ENCODE measurements around the gene GARRE1. TPM values are rescaled to one million over a fixed set of nuclear protein-coding genes. Genes with fewer than 3 reads are reported as not detected.
"Not testable (repeated sequence)": the region's sequence is repeated elsewhere in the genome, so short reads cannot be mapped to it uniquely, and the experiment has no call there.

Gene GARRE1
- total RNA-seq, 1 experiment from 2014 or later, result 16.9 TPM

DNA sequence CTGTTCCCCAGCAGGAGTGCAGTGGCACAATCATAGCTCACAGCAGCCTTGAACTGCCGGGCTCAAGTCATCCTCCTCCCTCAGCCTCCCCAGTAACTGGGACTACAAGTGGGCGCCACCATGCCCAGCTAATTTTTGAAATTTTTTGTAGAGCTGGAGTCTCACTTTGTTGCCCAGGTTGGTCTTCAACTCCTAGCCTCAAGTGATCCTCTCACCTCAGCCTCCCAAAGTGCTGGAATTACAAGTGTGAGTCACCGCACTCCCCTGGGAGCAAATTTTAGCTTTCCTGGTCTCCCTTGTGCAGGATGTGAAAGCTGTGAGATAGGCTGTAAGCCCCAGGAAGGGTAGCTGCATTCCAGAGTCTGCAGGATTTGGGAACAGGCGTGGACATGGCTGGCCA, 5.4 kb upstream of the GARRE1 start (continued):
- TF ChIP-seq, protein P1, sequence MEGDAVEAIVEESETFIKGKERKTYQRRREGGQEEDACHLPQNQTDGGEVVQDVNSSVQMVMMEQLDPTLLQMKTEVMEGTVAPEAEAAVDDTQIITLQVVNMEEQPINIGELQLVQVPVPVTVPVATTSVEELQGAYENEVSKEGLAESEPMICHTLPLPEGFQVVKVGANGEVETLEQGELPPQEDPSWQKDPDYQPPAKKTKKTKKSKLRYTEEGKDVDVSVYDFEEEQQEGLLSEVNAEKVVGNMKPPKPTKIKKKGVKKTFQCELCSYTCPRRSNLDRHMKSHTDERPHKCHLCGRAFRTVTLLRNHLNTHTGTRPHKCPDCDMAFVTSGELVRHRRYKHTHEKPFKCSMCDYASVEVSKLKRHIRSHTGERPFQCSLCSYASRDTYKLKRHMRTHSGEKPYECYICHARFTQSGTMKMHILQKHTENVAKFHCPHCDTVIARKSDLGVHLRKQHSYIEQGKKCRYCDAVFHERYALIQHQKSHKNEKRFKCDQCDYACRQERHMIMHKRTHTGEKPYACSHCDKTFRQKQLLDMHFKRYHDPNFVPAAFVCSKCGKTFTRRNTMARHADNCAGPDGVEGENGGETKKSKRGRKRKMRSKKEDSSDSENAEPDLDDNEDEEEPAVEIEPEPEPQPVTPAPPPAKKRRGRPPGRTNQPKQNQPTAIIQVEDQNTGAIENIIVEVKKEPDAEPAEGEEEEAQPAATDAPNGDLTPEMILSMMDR (IDR thresholded peaks at IDR 0.05 in 2 of 3, conservative IDR thresholded peaks at IDR 0.05 in 1 of 3; ENCODE audit: borderline replicate concordance in 1 of 3, insufficient read depth in 1 of 3, low read depth in 2 of 3, low read length in 2 of 3), result no peak
- TF ChIP-seq FOSL1 (IDR thresholded peaks at IDR 0.05; ENCODE audit: low read depth), result no peak
- no peak for TF ChIP-seq EGR1 (IDR thresholded peaks at IDR 0.05; ENCODE audit: low read depth)
- no peak for TF ChIP-seq POLR2AphosphoS5 (IDR thresholded peaks at IDR 0.05; ENCODE audit: low read depth, low read length)
- TF ChIP-seq YY1 (IDR thresholded peaks at IDR 0.05; ENCODE audit: extremely low read depth, insufficient replicate concordance, low read depth, low read length), result no peak
- no peak for TF ChIP-seq POLR2A (IDR thresholded peaks at IDR 0.05; ENCODE audit: borderline replicate concordance, extremely low read depth, insufficient read depth, insufficient read length)
- TF ChIP-seq ZNF274 (IDR thresholded peaks at IDR 0.05; ENCODE audit: low read depth, low read length), result no peak

DNA sequence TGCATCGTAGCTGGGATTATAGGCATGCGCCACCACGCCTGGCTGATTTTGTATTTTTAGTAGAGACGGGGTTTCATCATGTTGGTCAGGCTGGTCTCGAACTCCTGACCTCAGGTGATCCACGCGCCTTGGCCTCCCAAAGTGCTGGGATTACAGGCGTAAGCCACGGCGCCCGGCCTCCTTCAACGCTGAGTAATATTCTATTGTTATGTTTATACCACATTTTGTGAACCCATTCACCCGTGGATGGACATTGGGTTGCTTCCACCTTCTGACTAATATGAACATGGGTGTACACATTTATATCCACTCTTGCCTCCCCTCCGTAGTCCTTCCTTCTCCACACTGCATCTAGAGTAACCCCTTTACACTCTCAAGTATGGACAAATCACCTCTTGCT, 1.2 kb upstream of the GARRE1 start:
- POLR2A ChIA-PET; H3K36me3 ChIP-seq (ENCODE audit: control insufficient read depth in 1 of 2, insufficient read depth in 2 of 2, low read length in 2 of 2); H3K27ac ChIP-seq (ENCODE audit: low read depth, low read length); ATAC-seq; DNase-seq (ENCODE audit: low read depth, low spot score); H3K27me3 ChIP-seq (ENCODE audit: insufficient read depth, low read length); H3K9me2 ChIP-seq (ENCODE audit: insufficient read depth); intact Hi-C loops (cut with micrococcal nuclease); CTCF ChIA-PET; H4K20me1 ChIP-seq (ENCODE audit: insufficient read depth); H2AFZ ChIP-seq (ENCODE audit: low read depth, low read length, poor library complexity, severe bottlenecking); H3K9me3 ChIP-seq (ENCODE audit: control insufficient read depth in 1 of 2, insufficient read depth in 1 of 2, low read depth in 1 of 2, low read length in 2 of 2); RAD21 ChIA-PET (ENCODE audit: low non-redundant PET in 1 of 2, low total read pairs in 2 of 2, uncharacterized antibody in 2 of 2, unreplicated experiment in 2 of 2); BruUV-seq (replicated peaks); H3K9ac ChIP-seq (ENCODE audit: low read length): not testable (repeated sequence)
- H3K4me2 ChIP-seq (ENCODE audit: low read length), result peak overlapping the region; percentile 86
- H3K4me1 ChIP-seq (ENCODE audit: control insufficient read depth in 1 of 2, insufficient read depth in 2 of 2, low read length in 2 of 2), result peaks cover 4 to 16% of the 10 kb centered on the region in 2 experiments; a peak in 3 of 4 replicates
- peaks cover 25% of the 10 kb centered on the region for H3K79me2 ChIP-seq (ENCODE audit: insufficient read depth, low read length)
- H3K4me3 ChIP-seq (replicated peaks in 1 of 2; ENCODE audit: low read depth in 1 of 2, low read length in 2 of 2), result peak overlapping the region in 1 of 2 experiments; percentile 85; a peak in 1 of 4 replicates

DNA sequence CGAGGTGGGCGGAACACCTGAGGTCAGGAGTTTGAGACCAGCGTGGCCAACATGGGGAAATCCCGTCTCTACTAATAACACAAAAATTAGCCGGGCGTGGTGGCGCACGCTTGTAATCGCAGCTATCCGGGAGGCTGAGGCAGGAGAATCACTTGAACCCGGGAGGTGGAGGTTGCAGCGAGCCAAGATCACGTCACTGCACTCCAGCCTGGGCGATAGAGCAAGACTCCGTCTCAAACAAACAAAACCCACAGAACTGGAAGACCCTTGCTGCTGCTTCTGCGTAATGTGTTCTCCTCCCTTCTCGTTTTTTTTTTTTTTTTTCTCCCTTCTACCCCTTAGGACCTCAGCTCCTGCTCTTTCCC, 691 bp upstream of the GARRE1 start:
- BruUV-seq (replicated peaks); CTCF ChIA-PET: not testable (repeated sequence)

More for the DNA sequence above, 691 bp upstream of the GARRE1 start:
- H3K9me3 ChIP-seq (ENCODE audit: control insufficient read depth in 1 of 2, insufficient read depth in 1 of 2, low read depth in 1 of 2, low read length in 2 of 2); H3K9me2 ChIP-seq (ENCODE audit: insufficient read depth); RAD21 ChIA-PET (ENCODE audit: low non-redundant PET in 1 of 2, low total read pairs in 2 of 2, uncharacterized antibody in 2 of 2, unreplicated experiment in 2 of 2); H3K36me3 ChIP-seq (ENCODE audit: control insufficient read depth in 1 of 2, insufficient read depth in 2 of 2, low read length in 2 of 2); H4K20me1 ChIP-seq (ENCODE audit: insufficient read depth); intact Hi-C loops (cut with micrococcal nuclease); POLR2A ChIA-PET; ATAC-seq; H3K27ac ChIP-seq (ENCODE audit: low read depth, low read length); H3K27me3 ChIP-seq (ENCODE audit: insufficient read depth, low read length); H2AFZ ChIP-seq (ENCODE audit: low read depth, low read length, poor library complexity, severe bottlenecking); DNase-seq (ENCODE audit: low read depth, low spot score): not testable (repeated sequence)
- Histone ChIP-seq H3K79me2 (ENCODE audit: insufficient read depth, low read length) (peaks cover 27% of the 10 kb centered on the region), H3K4me1 (ENCODE audit: control insufficient read depth in 1 of 2, insufficient read depth in 2 of 2, low read length in 2 of 2) (peaks cover 4 to 16% of the 10 kb centered on the region in 2 experiments; a peak in 3 of 4 replicates), H3K4me2 (ENCODE audit: low read length) (peak overlapping the region; percentile 86), H3K9ac (ENCODE audit: low read length) (peak overlapping the region; percentile 85), H3K4me3 (replicated peaks in 1 of 2; ENCODE audit: low read depth in 1 of 2, low read length in 2 of 2) (peak overlapping the region; percentile 77 to 85)
